Common myeloid progenitor, CD34-positive (primary cell): ENCODE measurements around the gene PLCG1.

ENCODE experiments used
- CTCF ChIA-PET: fragments of 350-600 bp; sonication (Branson Sonifier 250); formaldehyde crosslinking; loops from one replicate; lab custom pipeline; 2021; ENCODE audit warnings: antibody characterized with exemption; lab: Charles Lee
- POLR2A ChIA-PET: fragments of 350-600 bp; sonication (Branson Sonifier 250); formaldehyde crosslinking; loops from one replicate; lab custom pipeline; 2021; ENCODE audit warnings: antibody characterized with exemption; lab: Charles Lee
- DNase-seq, 3 donors: peaks; one replicate each; pipeline versions ENCODE4 v3.0.0 to v3.0.0-alpha.2; 2013
- H3K27ac ChIP-seq, 2 experiments: 1 replicate in 1 of 2; 2 replicates in 1 of 2; pipeline ENCODE4 v1.7.0; 2013; ENCODE audit warnings: inconsistent platforms in 2 of 2, low read length in 2 of 2, mild to moderate bottlenecking in 2 of 2, low read depth in 1 of 2, moderate library complexity in 1 of 2; ENCODE audit not compliant: severe bottlenecking in 2 of 2, insufficient read depth in 1 of 2, poor library complexity in 1 of 2
- H3K27me3 ChIP-seq, 5 experiments: replicated peaks in 2 of 5; 1 replicate in 3 of 5; 2 replicates in 2 of 5; pipeline versions ENCODE4 v1.6.1 to v1.7.0; 2013; ENCODE audit warnings: low read length in 4 of 5, mild to moderate bottlenecking in 2 of 5, moderate library complexity in 2 of 5, inconsistent platforms in 1 of 5; ENCODE audit not compliant: insufficient read depth in 5 of 5, control insufficient read depth in 4 of 5
- H3K36me3 ChIP-seq, 4 experiments: 1 replicate in 2 of 4; 2 replicates in 2 of 4; pipeline versions ENCODE4 v1.6.1 to v1.7.0; 2013; ENCODE audit warnings: low read length in 3 of 4, control low read depth in 1 of 4, mild to moderate bottlenecking in 1 of 4; ENCODE audit not compliant: control insufficient read depth in 4 of 4, insufficient read depth in 4 of 4
- H3K4me1 ChIP-seq, 4 experiments: 1 replicate in 3 of 4; 2 replicates in 1 of 4; pipeline versions ENCODE4 v1.6.1 to v1.7.1; 2013; ENCODE audit warnings: low read length in 3 of 4, mild to moderate bottlenecking in 3 of 4, control low read depth in 1 of 4, inconsistent platforms in 1 of 4, moderate library complexity in 1 of 4; ENCODE audit not compliant: control insufficient read depth in 4 of 4, insufficient read depth in 4 of 4; ENCODE audit errors: control extremely low read depth in 1 of 4
- H3K4me3 ChIP-seq, 7 experiments: 1 replicate in 4 of 7; 2 replicates in 3 of 7; pipeline versions ENCODE4 v1.5.1 to v1.7.0; 2013; ENCODE audit warnings: mild to moderate bottlenecking in 7 of 7, low read length in 6 of 7, moderate library complexity in 6 of 7, inconsistent platforms in 2 of 7, low read depth in 2 of 7, control low read depth in 1 of 7; ENCODE audit not compliant: insufficient read depth in 4 of 7, control insufficient read depth in 1 of 7; ENCODE audit errors: extremely low read depth in 1 of 7
- H3K9me3 ChIP-seq, 5 experiments: 1 replicate in 4 of 5; 2 replicates in 1 of 5; pipeline versions ENCODE4 v1.6.1 to v1.7.1; 2013; ENCODE audit warnings: low read length in 4 of 5, mild to moderate bottlenecking in 2 of 5, inconsistent platforms in 1 of 5, low read depth in 1 of 5, moderate library complexity in 1 of 5; ENCODE audit not compliant: control insufficient read depth in 4 of 5, insufficient read depth in 2 of 5; ENCODE audit errors: control extremely low read depth in 1 of 5
- WGBS: methylation state at CpG from one replicate; pipeline ENCODE4 v1.1.5; 2013; ENCODE audit not compliant: insufficient coverage; 5-methylcytosine and 5-hydroxymethylcytosine counted together

The PLCG1 gene

DNA sequence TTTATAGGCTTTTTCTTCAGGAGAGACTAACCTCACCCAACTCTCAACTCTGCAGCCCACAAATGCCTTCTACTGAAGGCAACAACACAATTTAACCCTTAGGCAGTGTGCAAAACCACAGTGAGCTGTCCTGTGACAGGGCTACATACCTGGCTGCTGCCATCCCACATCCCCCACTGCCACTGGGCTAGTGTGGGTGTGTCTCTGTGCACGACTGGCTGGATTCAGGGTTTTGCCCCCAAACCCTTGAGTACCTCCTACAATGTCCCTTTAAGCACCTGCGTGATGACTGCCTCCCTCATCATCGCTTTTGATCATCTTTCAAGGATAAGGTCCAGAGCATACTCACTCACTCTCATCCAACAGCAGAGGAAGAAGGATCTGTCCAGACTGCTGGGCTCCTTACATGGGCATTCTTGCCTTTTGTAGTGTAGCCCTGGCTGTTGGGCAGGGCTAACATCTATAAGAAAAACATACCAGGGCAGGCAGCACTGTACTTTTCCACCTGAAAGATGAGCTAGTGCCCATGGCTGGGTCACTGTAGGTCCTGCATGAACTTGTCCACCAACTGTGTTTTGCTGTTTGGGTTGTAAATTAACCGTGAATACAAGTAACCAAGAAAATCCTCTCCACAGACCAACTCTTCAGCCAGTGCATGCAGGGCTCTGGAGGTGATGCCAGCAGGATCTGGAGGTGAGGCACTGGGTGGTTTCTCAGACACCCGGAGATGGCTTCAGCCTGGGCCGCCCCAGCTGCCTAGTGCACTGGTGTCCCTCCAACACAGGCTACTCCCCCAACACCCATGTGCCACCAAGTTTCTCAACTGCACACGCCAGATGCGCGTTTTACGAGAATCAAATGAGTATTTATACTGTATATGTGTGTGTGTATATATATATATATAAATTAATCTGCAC lies 45.2 kb downstream of the PLCG1 start:
- peaks cover 0 to 24% (median 8%) of the 10 kb centered on the region in 4 experiments for H3K36me3 ChIP-seq
- peaks cover 0 to 44% (median 6%) of the 10 kb centered on the region in 5 experiments for H3K27me3 ChIP-seq
- ChIA-PET POLR2A (interaction anchor here (0.7 kb wide), 1 partner anchor 20 kb away, joined by 3 read pairs; no protein-coding TSS in a partner anchor), CTCF (interaction anchor here (0.8 to 1.0 kb wide), 2 partner anchors 10 to 157 kb away, joined by 3 to 4 read pairs; no protein-coding TSS in a partner anchor)
- H3K4me1 ChIP-seq: no peaks in the 10 kb centered on the region
- 100% methylated on average over 5 of the region's 10 CpGs for WGBS
- no peaks in the 10 kb centered on the region for H3K9me3 ChIP-seq
- no peak overlapping the region for H3K4me3 ChIP-seq
- no peak overlapping the region for H3K27ac ChIP-seq
- no peak for DNase-seq

DNA sequence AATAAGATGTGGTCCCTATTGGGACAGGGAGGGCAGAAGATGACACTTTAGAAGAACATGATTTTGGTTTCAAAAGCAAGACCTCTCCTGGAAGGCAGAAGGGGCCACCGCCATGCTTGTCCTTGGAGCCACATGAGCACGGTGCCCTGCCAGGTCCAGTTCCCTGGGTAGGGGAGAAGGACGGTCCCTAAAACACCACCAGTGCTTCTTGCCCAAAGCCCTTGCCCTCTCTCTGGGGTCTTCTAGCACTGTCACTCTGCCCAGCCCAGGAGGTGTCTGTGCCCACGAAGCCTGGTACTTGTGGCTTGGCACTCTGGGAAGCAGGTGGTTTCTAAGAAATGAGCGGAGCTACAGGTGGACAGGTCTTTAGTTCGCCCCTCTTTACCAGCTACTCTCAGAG lies 46.0 kb downstream of the PLCG1 start:
- no peak overlapping the region for H3K4me3 ChIP-seq
- no peak for DNase-seq
- WGBS: 100% methylated on average over 6 of the region's 6 CpGs
- peaks cover 0 to 22% (median 8%) of the 10 kb centered on the region in 4 experiments for H3K36me3 ChIP-seq
- no peaks in the 10 kb centered on the region for H3K4me1 ChIP-seq
- POLR2A ChIA-PET: no interaction called here
- no peaks in the 10 kb centered on the region for H3K9me3 ChIP-seq
- peaks cover 0 to 36% (median 6%) of the 10 kb centered on the region in 5 experiments for H3K27me3 ChIP-seq
- no peak overlapping the region for H3K27ac ChIP-seq
- CTCF ChIA-PET: no interaction called here

DNA sequence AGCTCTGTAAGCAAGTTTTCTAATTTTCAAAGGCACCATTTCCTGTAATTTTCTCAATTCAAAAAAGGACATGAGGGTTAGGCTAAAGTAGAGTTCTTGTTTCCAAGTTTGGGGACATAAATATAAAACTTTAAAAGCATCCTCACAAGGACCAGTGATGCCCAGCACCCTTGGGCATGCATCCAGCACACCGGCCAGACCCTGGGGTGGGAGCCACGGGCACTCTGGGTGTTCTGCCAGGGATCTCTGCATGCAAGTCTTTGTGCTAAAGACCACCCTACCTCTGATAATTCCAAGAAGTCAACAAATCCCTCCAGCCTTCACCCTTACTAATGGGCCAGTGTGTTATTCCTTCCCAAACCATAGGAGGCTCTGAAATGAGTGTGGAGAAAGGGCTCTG lies 46.5 kb downstream of the PLCG1 start:
- H3K36me3 ChIP-seq: peaks cover 0 to 22% (median 8%) of the 10 kb centered on the region in 4 experiments
- DNase-seq: no peak
- H3K27me3 ChIP-seq: peaks cover 0 to 31% (median 4%) of the 10 kb centered on the region in 5 experiments
- H3K4me1 ChIP-seq: no peaks in the 10 kb centered on the region
- no peak overlapping the region for H3K4me3 ChIP-seq
- ChIA-PET CTCF (no interaction called here), POLR2A (no interaction called here)
- 75% methylated on average over 2 of the region's 2 CpGs for WGBS
- no peak overlapping the region for H3K27ac ChIP-seq
- no peaks in the 10 kb centered on the region for H3K9me3 ChIP-seq

- Histone ChIP-seq H3K27me3 (peaks cover 0 to 23% (median 0%) of the 10 kb centered on the region in 5 experiments), H3K4me3 (no peak overlapping the region), H3K36me3 (peaks cover 0 to 22% (median 8%) of the 10 kb centered on the region in 4 experiments), H3K9me3 (peaks cover 0 to 10% (median 3%) of the 10 kb centered on the region in 5 experiments), H3K4me1 (no peaks in the 10 kb centered on the region), H3K27ac (no peak overlapping the region)
- CTCF ChIA-PET: interaction anchor here (1.3 kb wide), 1 partner anchor 156 kb away, joined by 4 read pairs; no protein-coding TSS in a partner anchor
- WGBS: 92% methylated on average over 9 of the region's 11 CpGs
- DNase-seq: no peak
- POLR2A ChIA-PET: no interaction called here
These were observed 47.8 kb downstream of the PLCG1 start for GRCh38 chr20:41185013-41185757.

DNA sequence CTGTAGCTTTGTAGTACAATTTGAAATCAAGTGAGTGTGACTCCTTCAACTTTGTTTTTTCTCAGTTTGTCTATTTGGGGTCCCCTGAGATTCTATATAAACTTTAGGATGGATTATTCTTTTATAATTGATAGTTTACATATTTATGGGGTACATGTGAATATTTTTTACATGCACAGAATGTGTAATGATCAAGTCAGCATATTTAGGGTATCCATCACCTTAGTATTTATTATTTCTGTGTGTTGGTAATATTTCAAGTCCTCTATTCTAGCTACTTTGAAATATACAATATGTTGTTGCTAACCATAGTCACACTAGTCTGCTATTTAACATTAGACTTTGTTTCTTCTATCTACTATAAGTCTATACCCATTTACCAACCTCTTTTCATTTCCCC lies 50.3 kb downstream of the PLCG1 start:
- peaks cover 3 to 30% (median 15%) of the 10 kb centered on the region in 5 experiments for H3K9me3 ChIP-seq
- H3K36me3 ChIP-seq: peaks cover 0 to 24% (median 6%) of the 10 kb centered on the region in 4 experiments
- H3K4me1 ChIP-seq: no peaks in the 10 kb centered on the region
- no peak overlapping the region for H3K4me3 ChIP-seq
- ChIA-PET CTCF (interaction anchor here (1.4 to 4.1 kb wide), 2 partner anchors 15 to 37 kb away, joined by 4 to 13 read pairs; no protein-coding TSS in a partner anchor), POLR2A (no interaction called here)
- DNase-seq: no peak
- peaks cover 0 to 7% (median 0%) of the 10 kb centered on the region in 5 experiments for H3K27me3 ChIP-seq
- H3K27ac ChIP-seq: no peak overlapping the region

GRCh38 chr20:41191562-41192500 lies 54.5 kb downstream of the PLCG1 start:
- Histone ChIP-seq H3K27me3 (no peaks in the 10 kb centered on the region), H3K4me3 (no peak overlapping the region), H3K27ac (no peak overlapping the region), H3K9me3 (peaks cover 5 to 37% (median 19%) of the 10 kb centered on the region in 5 experiments), H3K36me3 (peaks cover 0 to 7% (median 3%) of the 10 kb centered on the region in 4 experiments), H3K4me1 (no peaks in the 10 kb centered on the region)
- ChIA-PET CTCF (no interaction called here), POLR2A (no interaction called here)
- 97% methylated on average over 5 of the region's 5 CpGs for WGBS
- no peak for DNase-seq
